GM21576 (cell line): Measurements from ENCODE around the gene SVIP.
A peak's percentile ranks its signal among the peaks of the same experiment; 100 is the strongest.

Source experiments
- ATAC-seq: cut with Tn5 transposase; IDR thresholded peaks from one replicate; pipeline ENCODE4 v1.9.1; 2021; ENCODE audit warnings: mild to moderate bottlenecking, moderate library complexity; ENCODE audit not compliant: unreplicated experiment

SVIP gene

DNA sequence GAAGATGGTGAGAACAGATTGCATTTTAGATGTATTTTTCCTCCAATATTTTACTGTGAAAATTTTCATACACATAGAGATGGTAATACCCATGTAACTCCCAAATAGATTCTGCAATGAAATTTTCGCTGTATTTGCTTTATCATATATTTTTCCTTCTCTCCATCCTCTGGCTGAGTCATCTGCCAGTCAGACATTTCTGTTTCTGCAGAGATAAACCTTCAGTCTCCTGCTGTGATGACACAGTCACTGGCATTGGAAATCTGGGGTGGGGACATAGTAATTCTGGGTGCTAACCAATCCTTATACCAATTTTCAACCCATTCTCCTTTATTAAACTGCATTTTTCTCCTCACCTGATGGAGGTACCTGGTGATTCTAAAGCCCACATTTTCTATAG is 33.7 kb downstream of the SVIP start:
- no peak for ATAC-seq

DNA sequence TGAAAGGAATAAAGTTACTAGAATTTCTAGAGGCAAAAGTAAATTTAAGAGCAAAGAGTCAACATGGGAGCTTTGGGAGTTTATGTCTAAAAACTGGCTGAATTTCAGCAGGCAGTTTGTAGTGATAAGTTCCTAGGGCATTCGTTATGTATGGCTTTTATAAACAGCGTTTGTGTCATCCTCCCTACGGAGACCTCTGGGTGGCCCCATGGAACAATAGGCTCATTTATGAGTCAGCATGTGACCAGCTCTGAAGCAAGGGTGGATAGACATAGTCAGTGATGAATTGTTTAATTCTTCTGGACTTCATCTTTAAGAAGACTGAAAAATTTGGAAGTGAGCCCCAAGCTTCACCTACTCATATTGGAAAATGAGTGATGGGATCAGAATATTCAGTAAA is 37.1 kb downstream of the SVIP start:
- no peak for ATAC-seq

DNA sequence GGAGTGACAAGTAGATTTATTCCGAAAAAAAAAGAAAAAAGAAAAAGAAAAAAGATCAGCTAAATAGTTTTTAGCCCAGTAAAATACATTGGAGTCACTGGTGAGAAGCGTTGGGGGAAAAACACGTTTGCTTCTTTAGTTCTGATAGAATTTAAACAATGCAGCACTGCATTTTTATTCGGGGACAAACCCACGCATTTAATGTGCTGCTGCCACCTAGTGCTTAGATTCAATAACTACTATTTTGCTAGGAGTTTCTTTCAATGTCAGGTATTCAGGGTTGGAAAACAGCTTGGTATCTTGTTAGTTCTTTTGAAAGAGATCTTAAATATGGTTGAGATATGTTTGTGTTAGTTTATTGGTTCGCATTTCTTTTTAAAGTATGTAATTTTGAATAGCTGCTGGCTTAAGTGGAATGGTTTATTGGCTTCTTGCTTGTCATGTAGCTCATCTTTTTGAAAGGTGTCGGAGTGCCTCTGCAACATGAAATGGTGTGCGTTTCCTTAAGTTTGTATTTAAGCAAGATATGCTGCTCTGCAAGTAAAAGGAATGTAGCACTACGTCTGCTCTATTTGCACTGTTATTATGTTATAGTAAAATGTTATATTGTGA is 41.9 kb downstream of the SVIP start:
- ATAC-seq = peak; percentile 41

DNA sequence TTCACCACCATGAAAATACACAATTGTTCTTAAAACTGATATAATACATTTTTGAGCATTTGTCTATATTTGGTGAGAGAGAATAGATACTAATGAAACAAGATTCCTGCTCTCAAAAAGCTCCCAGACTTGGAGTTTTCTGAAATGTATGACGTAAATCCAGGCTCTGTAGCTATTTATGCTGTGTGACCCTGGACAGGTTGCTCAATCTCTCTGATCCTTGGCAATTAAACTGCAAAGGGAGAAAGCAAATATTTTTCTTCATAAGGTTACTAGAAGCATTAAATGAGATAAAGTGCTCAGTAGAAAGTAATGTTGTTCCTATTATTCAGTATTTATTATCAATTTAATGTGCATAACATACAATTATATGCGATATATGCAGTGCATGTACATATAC is 42.5 kb downstream of the SVIP start:
- ATAC-seq = no peak

DNA sequence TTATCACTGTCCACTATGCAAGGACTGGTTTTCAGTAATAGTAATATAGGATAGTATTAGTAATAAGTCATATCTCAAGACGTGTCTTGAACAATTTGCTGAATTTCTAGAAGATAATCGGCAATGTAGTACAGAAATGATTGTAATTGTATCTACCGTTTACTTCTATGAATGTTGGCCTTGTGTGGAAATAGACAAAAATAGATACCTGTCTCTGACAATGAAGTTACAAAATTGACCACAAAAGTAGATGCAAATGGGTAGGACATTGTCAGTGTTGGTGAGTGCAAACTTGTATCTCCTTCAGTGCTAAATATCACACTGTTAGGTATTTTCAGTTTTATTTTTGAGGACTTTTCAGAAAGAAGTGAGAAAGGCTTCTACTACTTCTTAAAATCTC is 43.1 kb downstream of the SVIP start:
- peak; percentile 88 for ATAC-seq

DNA sequence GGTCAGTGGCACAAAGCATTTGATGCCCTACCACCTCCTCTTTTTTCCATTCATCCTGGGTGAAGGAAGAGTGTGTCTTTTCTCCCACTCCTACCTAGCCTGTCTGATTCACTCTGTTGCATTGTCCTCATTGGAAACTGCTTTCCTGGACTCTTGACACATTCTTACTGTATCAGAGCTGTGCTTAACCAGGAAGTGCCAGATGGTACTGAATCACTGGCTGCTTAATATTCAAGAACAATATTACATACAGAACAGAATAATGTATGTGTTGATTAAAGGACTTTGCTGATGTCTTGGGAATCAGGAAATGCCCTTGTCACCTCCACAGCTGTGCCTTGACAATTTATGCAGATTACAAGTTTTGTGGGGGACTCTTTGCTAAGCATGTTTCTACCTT is 44.4 kb downstream of the SVIP start:
- no peak for ATAC-seq

DNA sequence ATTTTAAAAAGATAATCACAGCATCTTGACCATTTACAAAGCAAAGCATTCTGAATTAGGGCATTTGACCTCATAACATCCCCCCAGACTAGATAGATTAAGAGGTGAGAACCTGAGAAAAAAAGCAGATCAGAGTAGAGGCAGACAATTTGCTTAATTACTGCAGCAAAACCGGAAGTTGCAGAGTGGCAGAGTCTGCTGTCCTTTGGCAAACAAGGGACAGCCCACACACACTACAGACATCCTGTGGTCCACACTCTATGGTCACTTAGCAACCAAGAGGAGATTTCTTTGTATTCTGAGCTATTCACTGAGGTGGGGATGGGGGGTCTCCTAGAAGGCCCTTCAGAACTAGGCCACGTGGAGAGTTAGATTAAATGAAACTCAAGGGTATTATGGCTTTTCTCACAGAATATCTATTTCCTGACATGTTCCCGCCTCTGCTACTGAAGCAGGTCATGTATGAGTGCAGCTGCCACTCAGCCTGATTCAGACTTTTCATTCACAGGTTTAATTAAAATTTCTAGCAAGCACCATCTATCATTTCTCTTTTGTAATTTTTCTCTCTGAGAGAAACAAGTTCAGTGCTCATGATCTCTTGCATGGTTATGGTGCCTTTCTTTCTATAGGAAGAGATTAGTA is 48.5 kb downstream of the SVIP start:
- peak; percentile 85 for ATAC-seq

DNA sequence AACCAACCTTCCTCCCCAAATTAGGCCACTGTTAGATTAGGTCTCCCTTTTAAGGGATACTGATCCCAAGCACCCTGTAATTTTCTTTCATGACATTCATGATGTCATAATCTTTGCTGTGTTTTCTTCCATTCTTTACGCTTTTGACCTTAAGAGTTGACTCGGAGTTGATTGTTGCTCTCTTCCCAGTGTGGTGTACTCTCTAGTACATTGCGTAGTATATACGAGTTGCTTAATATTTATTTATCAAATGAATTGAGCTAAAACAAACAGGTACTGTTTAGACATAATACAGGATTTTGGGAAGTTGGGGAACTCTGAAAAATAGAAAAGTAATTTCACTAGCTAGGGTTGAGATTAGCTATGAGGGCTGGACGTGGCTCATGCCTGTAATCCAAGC is 49.8 kb downstream of the SVIP start:
- no peak for ATAC-seq

DNA sequence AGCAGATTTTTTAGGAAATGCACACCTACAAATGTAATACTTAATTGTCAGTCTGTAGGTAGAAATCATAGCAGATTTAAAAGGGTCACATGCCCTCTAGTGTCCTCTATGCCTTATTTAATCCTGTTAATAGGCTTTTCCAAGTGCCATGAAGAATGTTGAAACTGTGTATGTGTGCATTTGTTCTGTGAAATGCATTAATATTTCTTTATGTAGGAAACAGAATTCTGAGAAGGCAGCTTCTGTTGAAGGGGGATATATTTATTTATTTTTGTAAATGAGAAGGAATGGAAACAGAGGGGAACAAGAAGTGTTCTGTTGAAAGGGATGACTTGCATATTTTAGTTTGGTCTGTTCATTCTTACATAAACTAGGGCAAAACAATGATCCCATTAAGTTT is 51.0 kb downstream of the SVIP start:
- no peak for ATAC-seq

DNA sequence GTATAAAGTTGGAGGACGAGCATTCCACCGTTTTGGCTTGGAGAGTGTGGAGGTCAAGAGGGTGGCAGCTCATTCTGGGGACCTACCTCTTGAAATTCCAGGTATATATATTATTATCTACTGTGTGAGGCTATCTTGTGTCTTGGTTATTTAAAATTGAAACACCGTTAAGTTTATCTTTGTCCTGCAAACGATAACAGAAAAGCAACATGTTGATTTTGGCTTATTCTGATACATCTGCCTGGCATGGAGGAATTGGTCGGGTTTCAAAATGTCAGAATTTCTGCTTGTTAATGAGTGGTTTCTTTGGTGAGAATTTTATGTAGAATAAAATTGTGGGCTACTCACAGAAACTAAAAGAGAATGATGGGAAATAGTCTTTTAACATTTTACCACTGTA is 54.4 kb downstream of the SVIP start:
- no peak for ATAC-seq

DNA sequence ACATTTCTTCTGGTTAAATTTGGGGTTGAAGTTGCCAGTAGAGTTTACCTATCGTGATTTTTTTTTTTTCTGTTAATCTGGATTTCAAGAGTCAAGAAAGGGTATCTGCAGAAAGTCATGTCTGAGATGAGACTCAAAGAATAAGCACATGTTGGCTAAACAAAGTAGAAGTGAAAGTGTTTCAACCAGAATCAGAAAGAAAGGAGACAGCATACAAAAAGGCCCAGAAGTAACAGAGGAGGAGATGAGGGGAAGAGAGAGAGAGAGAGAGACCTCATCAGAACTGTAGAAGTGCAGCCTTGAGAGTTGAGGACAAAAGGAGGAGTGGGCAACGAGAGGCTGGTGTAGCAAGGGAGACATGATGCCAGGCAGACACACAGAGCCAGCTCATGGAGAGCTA is 54.9 kb downstream of the SVIP start:
- ATAC-seq = peak; percentile 66

DNA sequence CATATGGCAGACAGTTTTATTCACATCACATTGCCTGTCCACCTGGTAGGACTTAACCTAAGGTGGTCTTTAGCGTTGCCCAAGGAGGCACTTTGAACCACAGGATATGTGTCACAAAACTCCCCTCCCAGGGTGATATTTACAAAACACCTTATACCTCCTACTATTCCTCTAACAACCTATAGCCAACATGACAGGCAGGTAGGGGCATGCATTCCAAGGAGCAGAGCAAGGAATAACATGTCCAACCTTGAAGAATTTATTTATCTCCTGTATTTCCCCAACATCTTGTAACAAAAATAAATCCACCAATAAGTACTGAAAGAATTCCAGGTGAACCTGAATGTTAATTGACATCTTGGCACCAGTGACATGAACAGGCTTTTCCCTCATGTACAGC is 60.5 kb downstream of the SVIP start:
- ATAC-seq = no peak
